ENCODE data around the gene BHLHE23. TPM values are rescaled to one million over a fixed set of nuclear protein-coding genes. Genes with fewer than 3 reads are reported as not detected.

Gene BHLHE23
- total RNA-seq, 2 experiments from 2014 or later: not detected

DNA sequence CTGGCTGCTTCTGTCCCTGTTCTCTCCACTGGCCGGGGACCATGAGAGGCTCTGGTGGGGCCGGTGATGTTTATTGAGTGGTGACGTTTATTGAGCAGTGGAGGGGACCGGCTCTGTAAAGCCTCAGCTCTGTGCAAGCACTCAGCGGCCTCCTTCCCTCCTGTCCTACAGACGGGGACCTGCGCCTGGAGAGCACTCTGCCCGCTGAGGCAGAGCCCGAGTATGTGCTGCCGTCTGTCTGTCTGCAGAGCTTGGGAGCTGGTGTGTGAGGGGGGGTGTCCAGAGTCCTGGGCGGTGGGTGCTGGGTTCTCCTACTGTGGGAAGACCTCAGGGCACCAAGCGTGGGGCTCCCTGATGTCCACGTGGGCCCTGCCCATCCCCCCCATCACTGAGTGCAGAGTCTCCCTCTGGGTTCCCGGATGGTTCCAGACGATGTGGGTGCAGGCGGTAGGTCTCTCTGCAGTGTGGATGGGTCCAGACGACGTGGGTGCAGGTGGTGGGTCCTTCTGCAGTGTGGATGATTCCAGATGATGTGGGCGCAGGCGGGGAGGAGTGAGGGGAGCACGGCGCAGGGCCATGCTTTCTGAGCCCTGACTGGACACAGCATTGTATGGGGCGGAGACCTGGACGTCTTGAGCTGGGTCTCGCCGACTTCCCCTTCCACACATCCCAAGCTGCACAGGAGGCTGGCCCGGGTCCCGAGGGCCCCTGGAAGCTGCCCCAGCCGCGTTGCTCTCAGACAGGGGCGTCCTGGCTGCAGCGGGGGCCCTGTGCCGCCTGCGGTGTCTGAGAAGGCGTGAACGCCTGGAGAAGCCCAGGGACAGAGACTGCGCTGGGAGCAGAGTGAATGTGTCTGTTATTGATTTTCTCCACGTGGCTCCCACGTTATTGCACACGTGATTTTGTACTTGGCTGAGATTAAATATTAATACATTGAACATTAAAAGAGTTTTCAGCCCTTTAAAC is 14.9 kb upstream of the BHLHE23 start:
- peaks cover 3% of the 10 kb centered on the region for H3K27me3 Mint-ChIP-seq (ENCODE audit: low read depth)
- POLR2A ChIA-PET: no interaction called here
- CTCF ChIA-PET: no interaction called here
- no peaks in the 10 kb centered on the region for H3K36me3 Mint-ChIP-seq (ENCODE audit: low read depth)
- H3K4me1 Mint-ChIP-seq (ENCODE audit: low read depth): peaks cover 6% of the 10 kb centered on the region
- DNase-seq (no peak), ATAC-seq (no peak)
- H3K9me3 Mint-ChIP-seq (ENCODE audit: insufficient read depth): no peaks in the 10 kb centered on the region
- no peak overlapping the region for H3K27ac Mint-ChIP-seq
- no peak overlapping the region for H3K4me3 Mint-ChIP-seq

DNA sequence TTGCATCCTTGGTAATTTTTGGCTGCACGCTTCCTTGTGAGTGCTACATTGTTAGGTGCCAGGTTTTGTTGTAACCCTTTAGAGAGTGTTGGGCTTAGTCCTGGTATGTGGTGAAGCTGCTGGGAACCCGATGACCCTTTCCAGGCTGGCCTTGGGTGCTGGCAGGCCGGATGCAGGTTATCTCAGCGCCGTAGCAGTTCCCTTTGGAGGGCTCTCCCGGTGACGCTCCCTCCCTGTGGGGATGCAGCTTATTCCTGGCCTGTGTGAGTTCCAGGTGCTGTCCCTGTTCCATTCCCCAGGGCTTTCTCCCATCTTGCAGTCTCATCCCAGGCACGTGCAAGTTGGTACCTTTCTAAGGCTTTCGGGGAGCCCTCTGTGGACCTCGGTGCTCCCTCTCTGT is 13.9 kb upstream of the BHLHE23 start:
- POLR2A ChIA-PET: no interaction called here

DNA sequence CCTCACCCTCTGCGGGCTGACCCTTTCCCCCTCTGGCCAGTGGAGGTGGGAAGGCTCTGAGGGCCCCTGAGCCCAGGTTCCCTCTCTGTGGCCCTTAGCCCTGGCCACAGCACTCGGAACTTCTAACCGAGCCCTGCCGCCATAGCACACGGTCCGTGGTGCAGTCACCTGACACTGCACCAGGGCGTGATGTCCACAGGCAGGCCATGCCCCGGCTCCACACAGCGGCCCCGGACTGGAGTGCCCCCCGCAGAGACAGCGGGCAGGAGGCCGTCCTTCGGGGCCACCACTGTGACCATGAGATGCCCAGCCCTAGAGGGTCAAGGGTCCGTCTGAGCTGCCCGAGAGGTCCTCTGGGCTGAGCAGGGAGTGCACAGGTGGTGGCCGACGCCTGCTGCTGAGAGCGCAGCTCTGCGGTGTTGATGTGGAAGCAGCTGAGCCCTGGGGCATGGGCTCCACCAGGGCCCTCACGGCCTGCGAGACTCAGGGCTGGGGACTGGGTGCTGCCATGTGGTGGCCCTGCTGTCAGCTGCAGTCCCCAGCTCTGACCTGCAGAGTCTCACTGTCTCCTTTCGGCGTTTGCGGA is 11.2 kb upstream of the BHLHE23 start:
- POLR2A ChIA-PET: no interaction called here
- no peak for ATAC-seq
- H3K9me3 Mint-ChIP-seq (ENCODE audit: insufficient read depth): peaks cover 13% of the 10 kb centered on the region
- CTCF ChIA-PET: no interaction called here
- no peak for DNase-seq
- no peak overlapping the region for H3K4me3 Mint-ChIP-seq
- H3K4me1 Mint-ChIP-seq (ENCODE audit: low read depth): no peaks in the 10 kb centered on the region
- no peak overlapping the region for H3K27ac Mint-ChIP-seq
- H3K27me3 Mint-ChIP-seq (ENCODE audit: low read depth): peaks cover 27% of the 10 kb centered on the region
- peaks cover 2% of the 10 kb centered on the region for H3K36me3 Mint-ChIP-seq (ENCODE audit: low read depth)

More for the DNA sequence above, 13.9 kb upstream of the BHLHE23 start:
- Mint-ChIP-seq H3K27me3 (ENCODE audit: low read depth) (peaks cover 6% of the 10 kb centered on the region), H3K4me1 (ENCODE audit: low read depth) (peaks cover 1% of the 10 kb centered on the region), H3K4me3 (no peak overlapping the region), H3K27ac (no peak overlapping the region), H3K9me3 (ENCODE audit: insufficient read depth) (no peaks in the 10 kb centered on the region), H3K36me3 (ENCODE audit: low read depth) (no peaks in the 10 kb centered on the region)
- ATAC-seq: no peak
- CTCF ChIA-PET: no interaction called here
- DNase-seq: no peak

DNA sequence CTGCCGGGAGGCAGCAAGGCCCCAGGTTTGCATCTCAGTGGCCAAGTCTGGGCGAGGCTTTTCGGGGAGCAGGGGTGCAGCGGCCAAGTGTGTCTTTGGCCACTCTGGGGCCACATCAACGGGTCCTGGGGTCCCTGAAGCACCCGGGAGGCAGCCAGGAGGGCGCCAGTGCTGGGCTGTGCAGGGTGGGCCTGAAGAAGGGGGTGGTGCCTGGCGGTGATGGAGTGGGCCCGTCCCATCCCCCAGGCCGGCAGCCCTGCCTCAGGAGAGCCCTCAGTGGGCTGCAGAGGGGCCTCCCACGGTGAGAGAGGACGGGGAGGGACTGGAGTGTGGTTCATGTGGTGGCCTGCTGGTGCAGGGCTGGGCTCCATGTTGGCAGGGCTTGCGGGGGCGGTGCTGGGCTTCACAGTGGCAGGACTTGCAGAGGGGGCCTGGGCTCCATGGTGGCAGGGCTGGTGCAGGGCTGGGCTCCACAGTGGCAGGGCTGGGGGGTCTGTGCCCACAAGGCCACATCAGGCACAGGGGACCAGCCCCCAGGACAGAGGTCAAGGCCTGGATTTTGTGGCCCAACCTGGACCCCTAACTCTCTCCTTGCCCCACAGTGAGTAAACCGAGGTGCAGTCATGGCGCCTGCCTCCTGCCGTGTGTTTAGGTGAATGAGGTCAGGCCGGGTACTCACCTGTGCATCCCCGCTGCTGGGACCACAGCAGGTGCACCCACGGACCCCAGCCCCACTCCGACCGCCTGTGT is 10.5 kb upstream of the BHLHE23 start:
- H3K27me3 Mint-ChIP-seq (ENCODE audit: low read depth): peaks cover 31% of the 10 kb centered on the region

DNA sequence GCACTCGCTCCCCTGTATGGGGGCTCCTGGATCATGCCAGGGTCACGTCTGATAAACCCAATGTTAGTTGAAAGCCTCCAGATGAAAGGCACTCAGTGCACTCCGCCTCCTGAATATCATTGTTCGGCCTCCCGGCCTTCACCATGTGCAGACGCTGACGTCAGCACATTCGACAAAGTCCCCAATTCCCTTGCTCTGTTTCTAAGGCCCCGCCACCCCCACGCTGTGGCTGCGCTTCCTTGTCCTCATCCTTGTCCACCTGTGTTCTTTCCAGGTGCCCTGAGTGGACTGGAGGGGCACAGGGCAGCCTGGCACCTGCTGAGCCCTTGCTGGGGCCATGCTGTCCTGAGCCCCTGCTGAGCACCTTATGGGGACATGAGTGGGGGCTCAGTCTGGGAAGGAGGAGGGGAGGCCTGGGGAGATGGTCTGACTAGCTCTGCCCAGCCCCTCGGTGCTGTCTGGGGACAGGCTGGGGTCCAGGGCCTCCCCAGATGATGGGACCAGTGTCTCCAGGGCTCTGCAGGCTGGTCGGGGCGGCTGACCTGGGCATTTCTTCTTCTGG is 9.8 kb upstream of the BHLHE23 start:
- peak overlapping the region; percentile 48 for H3K27ac Mint-ChIP-seq
- DNase-seq (no peak), ATAC-seq (no peak)
- peaks cover 34% of the 10 kb centered on the region for H3K27me3 Mint-ChIP-seq (ENCODE audit: low read depth)
- peaks cover 2% of the 10 kb centered on the region for H3K36me3 Mint-ChIP-seq (ENCODE audit: low read depth)
- ChIA-PET POLR2A (no interaction called here), CTCF (no interaction called here)
- peaks cover 16% of the 10 kb centered on the region for H3K9me3 Mint-ChIP-seq (ENCODE audit: insufficient read depth)
- H3K4me1 Mint-ChIP-seq (ENCODE audit: low read depth): no peaks in the 10 kb centered on the region
- no peak overlapping the region for H3K4me3 Mint-ChIP-seq

More for the DNA sequence above, 10.5 kb upstream of the BHLHE23 start:
- Mint-ChIP-seq H3K4me1 (ENCODE audit: low read depth) (no peaks in the 10 kb centered on the region), H3K4me3 (no peak overlapping the region), H3K36me3 (ENCODE audit: low read depth) (peaks cover 2% of the 10 kb centered on the region), H3K27ac (no peak overlapping the region), H3K9me3 (ENCODE audit: insufficient read depth) (peaks cover 16% of the 10 kb centered on the region)
- ChIA-PET POLR2A (no interaction called here), CTCF (no interaction called here)
- no peak for ATAC-seq
- DNase-seq: no peak

DNA sequence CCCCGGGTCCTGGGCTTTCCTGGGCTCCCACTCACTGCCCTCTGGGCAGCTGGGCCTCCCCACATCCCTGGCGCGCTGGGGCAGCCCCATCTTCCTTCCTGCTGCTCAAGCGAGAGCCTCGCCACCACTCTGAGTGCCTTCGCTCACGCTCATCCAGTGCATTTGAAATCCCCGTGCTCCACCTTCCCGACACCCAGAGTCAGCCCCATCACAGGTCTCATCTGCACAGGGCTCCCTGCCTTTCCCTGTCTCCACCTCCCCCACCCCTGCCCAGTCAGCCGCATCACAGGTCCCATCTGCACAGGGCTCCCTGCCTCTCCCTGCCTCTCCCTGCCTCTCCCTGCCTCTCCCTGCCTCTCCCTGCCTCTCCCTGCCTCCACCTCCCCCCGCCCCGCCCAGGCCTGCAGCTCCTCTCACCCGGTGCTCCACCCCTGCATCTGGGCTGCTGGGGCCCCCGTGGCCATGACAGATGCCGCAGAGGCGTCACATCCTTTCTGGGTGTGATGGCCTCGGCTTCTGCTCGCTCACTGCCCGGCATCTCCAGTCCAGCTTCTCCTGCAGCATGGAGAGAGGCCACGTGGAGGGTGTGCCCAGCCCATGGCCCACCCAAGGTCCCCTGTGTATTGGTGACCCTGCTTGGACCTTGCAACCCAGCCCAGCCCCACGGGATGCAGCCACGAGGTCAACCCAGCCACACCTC is 9.0 kb upstream of the BHLHE23 start:
- ChIA-PET CTCF (no interaction called here), POLR2A (no interaction called here)
- no peak overlapping the region for H3K27ac Mint-ChIP-seq
- no peak overlapping the region for H3K4me3 Mint-ChIP-seq
- H3K27me3 Mint-ChIP-seq (ENCODE audit: low read depth): peaks cover 34% of the 10 kb centered on the region
- peaks cover 2% of the 10 kb centered on the region for H3K36me3 Mint-ChIP-seq (ENCODE audit: low read depth)
- no peaks in the 10 kb centered on the region for H3K4me1 Mint-ChIP-seq (ENCODE audit: low read depth)
- ATAC-seq (no peak), DNase-seq (no peak)
- peaks cover 16% of the 10 kb centered on the region for H3K9me3 Mint-ChIP-seq (ENCODE audit: insufficient read depth)

DNA sequence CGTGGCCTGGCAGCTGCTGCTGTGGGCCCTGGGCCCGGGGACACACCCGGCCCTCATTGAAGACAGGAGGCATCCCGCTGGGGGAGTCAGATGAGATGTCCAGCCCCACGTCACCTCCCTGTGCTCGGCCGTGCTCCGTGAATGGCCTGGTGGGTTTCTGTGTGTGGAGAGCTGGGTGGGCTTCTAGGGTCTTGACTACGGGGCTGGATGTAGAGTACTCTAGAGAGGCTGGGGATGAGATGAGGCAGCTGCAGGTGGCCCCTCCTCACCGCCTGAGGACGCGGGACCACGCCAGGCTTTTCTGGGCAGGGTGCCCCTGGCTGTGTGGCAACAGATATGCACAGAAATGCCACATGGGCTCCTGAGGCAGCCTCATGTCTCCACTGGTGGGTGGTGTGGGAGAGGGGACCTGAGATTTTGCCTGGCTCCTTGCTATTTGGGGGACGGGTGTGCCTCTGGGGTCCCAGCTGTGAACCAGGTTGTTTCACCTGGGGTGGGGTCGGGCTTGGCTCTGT is 8.4 kb upstream of the BHLHE23 start:
- ChIA-PET POLR2A (no interaction called here), CTCF (no interaction called here)
- DNase-seq: no peak
- no peak for ATAC-seq
- Mint-ChIP-seq H3K4me3 (no peak overlapping the region), H3K4me1 (ENCODE audit: low read depth) (peaks cover 3% of the 10 kb centered on the region), H3K36me3 (ENCODE audit: low read depth) (peaks cover 2% of the 10 kb centered on the region), H3K9me3 (ENCODE audit: insufficient read depth) (peaks cover 16% of the 10 kb centered on the region), H3K27me3 (ENCODE audit: low read depth) (peaks cover 37% of the 10 kb centered on the region), H3K27ac (no peak overlapping the region)

DNA sequence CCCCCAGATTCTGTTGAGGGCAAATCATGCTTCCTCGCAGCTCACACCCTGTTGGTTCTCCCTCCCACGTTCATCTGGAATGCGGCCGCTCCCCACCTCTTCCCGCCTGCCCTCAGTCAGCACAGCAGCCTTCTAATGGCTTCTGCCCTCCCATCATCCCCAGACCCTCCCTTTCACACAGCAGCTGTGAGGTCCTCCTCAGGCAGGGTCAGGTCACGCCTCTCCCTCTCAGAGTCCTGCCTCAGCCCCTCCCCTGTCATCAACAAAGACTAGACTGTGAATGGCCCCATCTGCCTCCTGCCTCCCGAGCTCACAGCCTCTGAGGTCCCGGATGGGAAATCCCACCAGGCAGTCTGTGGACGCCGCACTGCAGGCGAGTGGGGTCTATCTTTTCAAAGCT is 7.9 kb upstream of the BHLHE23 start:
- DNase-seq (no peak), ATAC-seq (no peak)
- Mint-ChIP-seq H3K4me3 (no peak overlapping the region), H3K36me3 (ENCODE audit: low read depth) (peaks cover 2% of the 10 kb centered on the region), H3K9me3 (ENCODE audit: insufficient read depth) (peaks cover 16% of the 10 kb centered on the region), H3K27ac (no peak overlapping the region), H3K4me1 (ENCODE audit: low read depth) (peaks cover 8% of the 10 kb centered on the region), H3K27me3 (ENCODE audit: low read depth) (peaks cover 39% of the 10 kb centered on the region)
- ChIA-PET CTCF (no interaction called here), POLR2A (no interaction called here)

DNA sequence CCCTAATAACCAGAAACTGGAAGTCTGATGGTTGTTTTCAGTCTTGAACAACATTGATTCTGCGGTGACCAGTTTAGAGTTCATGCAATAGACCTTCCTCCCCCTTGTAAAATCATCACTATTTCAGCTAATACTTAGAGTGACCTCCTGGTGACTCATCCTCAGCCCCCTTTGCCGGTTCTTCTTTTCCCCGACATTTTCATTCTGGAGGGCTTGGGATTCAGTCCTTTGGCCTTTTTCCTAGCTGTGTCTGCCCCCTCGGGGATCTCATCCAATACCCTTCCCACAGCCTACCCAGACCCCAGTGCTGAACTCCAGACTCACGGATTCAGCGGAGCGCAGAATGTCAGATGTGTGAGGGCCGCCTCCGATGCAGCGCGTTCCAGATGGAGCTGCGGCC is 7.5 kb upstream of the BHLHE23 start:
- H3K4me3 Mint-ChIP-seq: no peak overlapping the region
- H3K4me1 Mint-ChIP-seq (ENCODE audit: low read depth): peaks cover 11% of the 10 kb centered on the region
- DNase-seq (no peak), ATAC-seq (no peak)
- peaks cover 2% of the 10 kb centered on the region for H3K36me3 Mint-ChIP-seq (ENCODE audit: low read depth)
- H3K27me3 Mint-ChIP-seq (ENCODE audit: low read depth): peaks cover 37% of the 10 kb centered on the region
- POLR2A ChIA-PET: no interaction called here
- CTCF ChIA-PET: no interaction called here
- peaks cover 16% of the 10 kb centered on the region for H3K9me3 Mint-ChIP-seq (ENCODE audit: insufficient read depth)
- H3K27ac Mint-ChIP-seq: no peak overlapping the region

DNA sequence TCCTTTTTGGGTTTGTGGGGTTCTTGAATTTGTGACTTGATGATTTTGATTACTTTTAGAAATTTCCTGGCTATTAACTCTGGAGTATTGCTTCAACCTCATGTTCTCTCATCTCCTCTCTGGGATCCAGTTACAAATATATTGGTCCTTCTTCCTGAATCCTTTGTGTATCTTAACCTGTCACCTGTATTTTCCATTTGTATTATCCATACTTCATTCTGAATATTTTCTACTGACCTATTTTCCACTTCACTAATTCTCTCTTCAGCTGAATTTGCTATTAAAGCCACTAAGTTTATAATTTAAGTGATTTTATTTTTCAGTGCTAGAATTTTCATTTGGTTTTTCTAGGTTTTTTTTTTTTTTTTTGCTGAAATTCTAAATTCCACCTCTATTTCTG is 6.4 kb upstream of the BHLHE23 start:
- H3K27me3 Mint-ChIP-seq (ENCODE audit: low read depth): peaks cover 46% of the 10 kb centered on the region

DNA sequence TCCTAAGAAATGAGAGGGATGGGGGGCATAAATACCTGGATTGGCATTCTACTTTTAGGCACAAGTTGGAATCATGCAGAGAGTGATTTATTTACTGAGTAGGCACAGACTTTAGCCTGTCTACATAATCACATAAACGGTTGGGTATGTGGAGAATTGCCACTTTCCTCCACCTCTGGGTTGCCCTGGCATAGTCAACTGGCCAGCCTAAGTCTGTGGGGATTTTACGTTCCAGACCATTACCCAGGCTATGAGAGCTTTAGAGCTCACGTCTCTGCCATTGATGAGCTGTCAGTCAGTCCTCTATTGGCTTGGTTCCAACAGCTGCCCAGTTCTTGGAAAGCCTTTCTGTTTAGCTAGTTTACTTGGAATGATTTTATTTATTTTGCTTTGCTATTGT is 5.0 kb upstream of the BHLHE23 start:
- no peak overlapping the region for H3K4me3 Mint-ChIP-seq
- POLR2A ChIA-PET: no interaction called here
- H3K36me3 Mint-ChIP-seq (ENCODE audit: low read depth): peaks cover 2% of the 10 kb centered on the region
- peaks cover 25% of the 10 kb centered on the region for H3K4me1 Mint-ChIP-seq (ENCODE audit: low read depth)
- ATAC-seq: no peak
- H3K27ac Mint-ChIP-seq: no peak overlapping the region
- peaks cover 16% of the 10 kb centered on the region for H3K9me3 Mint-ChIP-seq (ENCODE audit: insufficient read depth)
- peaks cover 55% of the 10 kb centered on the region for H3K27me3 Mint-ChIP-seq (ENCODE audit: low read depth)
- CTCF ChIA-PET: interaction anchor here (3.4 kb wide), 1 partner anchor 39 kb away, joined by 13 read pairs; no protein-coding TSS in a partner anchor
- DNase-seq: no peak

More for the DNA sequence above, 6.4 kb upstream of the BHLHE23 start:
- ATAC-seq (no peak), DNase-seq (no peak)
- H3K4me3 Mint-ChIP-seq: no peak overlapping the region
- ChIA-PET POLR2A (no interaction called here), CTCF (interaction anchor here (3.4 kb wide), 1 partner anchor 41 kb away, joined by 13 read pairs; no protein-coding TSS in a partner anchor)
- H3K36me3 Mint-ChIP-seq (ENCODE audit: low read depth): peaks cover 2% of the 10 kb centered on the region
- H3K27ac Mint-ChIP-seq: no peak overlapping the region
- peaks cover 21% of the 10 kb centered on the region for H3K4me1 Mint-ChIP-seq (ENCODE audit: low read depth)
- H3K9me3 Mint-ChIP-seq (ENCODE audit: insufficient read depth): peaks cover 16% of the 10 kb centered on the region
